ENCODE measurements around the gene HIRIP3. TPM values are rescaled to one million over a fixed set of nuclear protein-coding genes. Genes with fewer than 3 reads are reported as not detected.

HIRIP3 gene
- total and polyA plus RNA-seq, 2 of the 4 experiments (the other 2 are of a cell fraction) = 5.0 to 10.5 TPM

DNA sequence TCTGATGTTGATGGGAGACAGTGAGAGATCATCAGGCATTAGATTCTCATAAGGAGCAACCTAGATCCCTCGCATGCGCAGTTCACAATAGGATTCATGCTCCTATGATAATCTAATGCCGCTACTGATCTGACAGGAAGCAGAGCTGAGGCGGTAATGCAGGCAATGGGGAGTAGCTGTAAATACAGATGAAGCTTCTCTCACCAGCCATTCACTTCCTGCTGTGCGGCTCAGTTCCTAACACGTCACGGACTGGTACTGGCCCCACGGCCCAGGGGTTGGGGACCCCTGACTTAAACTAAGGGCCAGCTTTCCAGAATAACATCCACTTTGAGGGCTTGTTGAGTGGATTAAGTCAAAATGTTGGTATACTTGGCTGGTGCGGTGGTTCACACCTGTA lies 36.1 kb downstream of the HIRIP3 start:
- H2BK20ac ChIP-seq (ENCODE audit: low read depth, low read length) = no peak overlapping the region
- no TSS peak for BruUV-seq (replicated peaks)
- no peaks in the 10 kb centered on the region for H3K27me3 ChIP-seq (ENCODE audit: control insufficient read depth, insufficient read depth, low read length)
- DNase-seq (no peak), ATAC-seq (ENCODE audit: low read depth) (no peak)
- no CpG with 5 or more reads among the region's 9 CpGs for WGBS, 2 experiments (ENCODE audit: extremely low coverage in 2 of 2, insufficient read length in 1 of 2)
- CTCF ChIA-PET = no interaction called here
- H4K5ac ChIP-seq (ENCODE audit: low read depth, low read length) = no peak overlapping the region
- in situ Hi-C loops (cut with MboI; ENCODE audit: low sequenced_read_pairs) (no loop called here), dilution Hi-C loops (cut with HindIII; ENCODE audit: low sequenced_read_pairs, unreplicated experiment) (no loop called here), intact Hi-C loops (cut with micrococcal nuclease) (no loop called here)
- no peak overlapping the region for H3K9ac ChIP-seq (ENCODE audit: low read depth, low read length)
- no peak overlapping the region for H3K14ac ChIP-seq (replicated peaks; ENCODE audit: low read depth, low read length)
- H3K18ac ChIP-seq (ENCODE audit: low read depth, low read length) = no peak overlapping the region
- H3K4me3 ChIP-seq (ENCODE audit: insufficient read depth, low read depth, low read length) = no peak overlapping the region
- POLR2A ChIA-PET (ENCODE audit: unreplicated experiment) = no interaction called here
- H2AK5ac ChIP-seq (ENCODE audit: low read depth, low read length) = no peak overlapping the region
- peaks cover 5% of the 10 kb centered on the region; the same call in 1 of the 2 replicates for H3K9me1 ChIP-seq (ENCODE audit: insufficient read depth, low read length)
- no peaks in the 10 kb centered on the region for H3K9me3 ChIP-seq (ENCODE audit: control insufficient read depth, insufficient read depth, low read length)
- peaks cover 12 to 22% of the 10 kb centered on the region in 2 experiments; a peak in 3 of 4 replicates for H3K79me1 ChIP-seq (ENCODE audit: low read depth in 1 of 2, low read length in 2 of 2)
- H4K20me1 ChIP-seq (ENCODE audit: insufficient read depth, low read length) = no peaks in the 10 kb centered on the region
- no peak overlapping the region for H4K8ac ChIP-seq (ENCODE audit: low read depth in 2 of 2, low read length in 2 of 2)
- no peak overlapping the region for H2BK5ac ChIP-seq (ENCODE audit: low read depth, low read length, poor library complexity, severe bottlenecking)
- no peak overlapping the region for H3K56ac ChIP-seq (ENCODE audit: extremely low read depth, insufficient read depth, low read length)
- no peak overlapping the region for H4K91ac ChIP-seq (ENCODE audit: insufficient read depth, low read depth, low read length)
- no peak overlapping the region for H2AK9ac ChIP-seq (replicated peaks; ENCODE audit: low read depth, low read length, poor library complexity)
- H2BK120ac ChIP-seq (ENCODE audit: low read depth, low read length) = no peak overlapping the region
- H2BK15ac ChIP-seq (ENCODE audit: low read depth, low read length) = no peak overlapping the region
- H3K23ac ChIP-seq (ENCODE audit: low read depth, low read length) = no peak overlapping the region
- TF ChIP-seq MXI1 (IDR thresholded peaks at IDR 0.05; ENCODE audit: borderline replicate concordance, low read depth, low read length) = no peak
- no peak for TF ChIP-seq POLR2A (IDR thresholded peaks at IDR 0.05; ENCODE audit: low read depth, low read length)
- no peak for TF ChIP-seq RCOR1 (IDR thresholded peaks at IDR 0.05; ENCODE audit: insufficient replicate concordance, low read length)
- TF ChIP-seq NFE2L2 (IDR thresholded peaks at IDR 0.05; ENCODE audit: low read depth, low read length) = no peak
- TF ChIP-seq RFX5 (IDR thresholded peaks at IDR 0.05; ENCODE audit: low read depth, low read length) = no peak
- no peak for TF ChIP-seq CHD1 (IDR thresholded peaks at IDR 0.05; ENCODE audit: low read depth, low read length)
- TF ChIP-seq, protein P1, sequence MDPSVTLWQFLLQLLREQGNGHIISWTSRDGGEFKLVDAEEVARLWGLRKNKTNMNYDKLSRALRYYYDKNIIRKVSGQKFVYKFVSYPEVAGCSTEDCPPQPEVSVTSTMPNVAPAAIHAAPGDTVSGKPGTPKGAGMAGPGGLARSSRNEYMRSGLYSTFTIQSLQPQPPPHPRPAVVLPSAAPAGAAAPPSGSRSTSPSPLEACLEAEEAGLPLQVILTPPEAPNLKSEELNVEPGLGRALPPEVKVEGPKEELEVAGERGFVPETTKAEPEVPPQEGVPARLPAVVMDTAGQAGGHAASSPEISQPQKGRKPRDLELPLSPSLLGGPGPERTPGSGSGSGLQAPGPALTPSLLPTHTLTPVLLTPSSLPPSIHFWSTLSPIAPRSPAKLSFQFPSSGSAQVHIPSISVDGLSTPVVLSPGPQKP (IDR thresholded peaks at IDR 0.05; ENCODE audit: borderline replicate concordance, low read depth, low read length) = no peak
- no peak for TF ChIP-seq USF2 (IDR thresholded peaks at IDR 0.05; ENCODE audit: low read depth, low read length)
- no peak for TF ChIP-seq FOS (IDR thresholded peaks at IDR 0.05; ENCODE audit: low read depth, low read length)
- TF ChIP-seq CTCF (conservative IDR thresholded peaks at IDR 0.05; ENCODE audit: low read depth, low read length) = no peak
- no peak for TF ChIP-seq BHLHE40 (IDR thresholded peaks at IDR 0.05; ENCODE audit: low read depth, low read length)
- TF ChIP-seq SMC3 (IDR thresholded peaks at IDR 0.05; ENCODE audit: low read depth, low read length) = no peak
- no peak for TF ChIP-seq CEBPB (IDR thresholded peaks at IDR 0.05; ENCODE audit: low read depth, low read length)
- no peak for TF ChIP-seq MAZ (IDR thresholded peaks at IDR 0.05; ENCODE audit: borderline replicate concordance, low read depth, low read length)
- TF ChIP-seq RAD21 (IDR thresholded peaks at IDR 0.05; ENCODE audit: low read length) = no peak
- no peak overlapping the region for H2AFZ ChIP-seq (replicated peaks; ENCODE audit: low read length, poor library complexity)
- peaks cover 8% of the 10 kb centered on the region for H3K4me1 ChIP-seq (ENCODE audit: control insufficient read depth, insufficient read depth, low read length)
- H3K27ac ChIP-seq (ENCODE audit: insufficient read depth, low read length) = no peak overlapping the region
- no peak overlapping the region for H3K4ac ChIP-seq (ENCODE audit: low read depth, low read length)
- no peak overlapping the region for H3K4me2 ChIP-seq (ENCODE audit: low read depth, low read length)
- H3K36me3 ChIP-seq (ENCODE audit: control insufficient read depth, insufficient read depth, low read length) = peaks cover 2% of the 10 kb centered on the region; the same call in 1 of the 2 replicates
